WTC11 (cell line): Measurements from ENCODE around the gene KRTAP1-5. TPM values are rescaled to one million over a fixed set of nuclear protein-coding genes. Genes with fewer than 3 reads are reported as not detected.

ENCODE experiments used
- ATAC-seq: fragments of 200-7000 bp; cut with Tn5 transposase; 2 replicates; pipeline ENCODE4 v1.10.0; 2021; ENCODE audit warnings: mild to moderate bottlenecking, moderate library complexity
- CTCF ChIA-PET: fragments of 300-600 bp; sonication (Branson Sonifier 250); formaldehyde crosslinking; loops from one replicate; lab custom pipeline; 2021; ENCODE audit warnings: antibody characterized with exemption; lab: Charles Lee
- POLR2A ChIA-PET: fragments of 350-600 bp; sonication (Branson Sonifier 250); formaldehyde crosslinking; loops from one replicate; lab custom pipeline; 2021; ENCODE audit warnings: antibody characterized with exemption; lab: Charles Lee
- DNase-seq: peaks from one replicate; pipeline ENCODE4 v3.0.0; 2021; ENCODE audit warnings: low spot score
- H3K27ac Mint-ChIP-seq: 2 replicates; pipeline ENCODE4 v1.8.0; 2021; ENCODE audit warnings: mixed read lengths
- H3K27me3 Mint-ChIP-seq: 2 replicates; pipeline ENCODE4 v1.8.0; 2021; ENCODE audit warnings: low read depth, mild to moderate bottlenecking, moderate library complexity, mixed read lengths
- H3K36me3 Mint-ChIP-seq: 2 replicates; pipeline ENCODE4 v1.8.0; 2021; ENCODE audit warnings: mixed read lengths
- H3K4me1 Mint-ChIP-seq: 2 replicates; pipeline ENCODE4 v1.8.0; 2022; ENCODE audit warnings: mixed read lengths
- H3K4me3 Mint-ChIP-seq: 2 replicates; pipeline ENCODE4 v1.8.0; 2021; ENCODE audit warnings: mild to moderate bottlenecking, moderate library complexity, mixed read lengths
- H3K9me3 Mint-ChIP-seq: 2 replicates; pipeline ENCODE4 v1.8.0; 2021; ENCODE audit warnings: mixed read lengths
- ARID4B ChIP-seq: sonication (generic); formaldehyde crosslinking; IDR thresholded peaks from 2 replicates; pipeline ENCODE4 v1.8.0; 2023; ENCODE audit warnings: missing genetic modification reagents, mild to moderate bottlenecking, borderline replicate concordance
- CBFB ChIP-seq: sonication (generic); formaldehyde crosslinking; IDR thresholded peaks from 2 replicates; pipeline ENCODE4 v1.8.1; 2022; ENCODE audit warnings: mild to moderate bottlenecking, low read depth, missing genetic modification reagents
- CREB1 ChIP-seq: sonication (generic); formaldehyde crosslinking; IDR thresholded peaks from 2 replicates; pipeline ENCODE4 v1.8.0; 2023; ENCODE audit warnings: mild to moderate bottlenecking, missing genetic modification reagents
- CTCF ChIP-seq: fragments of 200-600 bp; IDR thresholded peaks from 2 replicates; pipeline ENCODE4 v1.8.0; 2022; ENCODE audit warnings: antibody characterized with exemption
- E2F4 ChIP-seq: sonication (generic); formaldehyde crosslinking; IDR thresholded peaks from 2 replicates; pipeline ENCODE4 v1.8.1; 2022; ENCODE audit warnings: low read depth, mild to moderate bottlenecking, moderate library complexity, missing genetic modification reagents, borderline replicate concordance
- FOXP1 ChIP-seq: sonication (generic); formaldehyde crosslinking; IDR thresholded peaks from 2 replicates; pipeline ENCODE4 v1.8.0; 2022; ENCODE audit warnings: missing genetic modification reagents, mild to moderate bottlenecking, moderate library complexity, borderline replicate concordance
- IRF1 ChIP-seq: sonication (generic); formaldehyde crosslinking; IDR thresholded peaks from 2 replicates; pipeline ENCODE4 v1.8.0; 2023; ENCODE audit warnings: missing genetic modification reagents
- JUN ChIP-seq: sonication (generic); formaldehyde crosslinking; IDR thresholded peaks from 2 replicates; pipeline ENCODE4 v1.8.0; 2023; ENCODE audit warnings: mild to moderate bottlenecking, missing genetic modification reagents
- MLX ChIP-seq: sonication (generic); formaldehyde crosslinking; IDR thresholded peaks from 2 replicates; pipeline ENCODE4 v1.8.1; 2023; ENCODE audit warnings: mild to moderate bottlenecking, missing genetic modification reagents, moderate library complexity
- NFATC4 ChIP-seq: fragments of 250-450 bp; sonication (Bioruptor Pico); IDR thresholded peaks from 2 replicates; pipeline ENCODE4 v1.9.0; 2021; ENCODE audit warnings: mild to moderate bottlenecking
- NR3C1 ChIP-seq: sonication (generic); formaldehyde crosslinking; conservative IDR thresholded peaks from 2 replicates; pipeline ENCODE4 v1.8.1; 2023; ENCODE audit warnings: low read depth, mild to moderate bottlenecking, missing genetic modification reagents
- PRRX2 ChIP-seq: fragments of 250-450 bp; sonication (Bioruptor Pico); IDR thresholded peaks from 2 replicates; pipeline ENCODE4 v1.8.0; 2021; ENCODE audit warnings: mild to moderate bottlenecking
- RELA ChIP-seq: sonication (generic); formaldehyde crosslinking; IDR thresholded peaks from 2 replicates; pipeline ENCODE4 v1.8.1; 2022; ENCODE audit warnings: missing genetic modification reagents, mild to moderate bottlenecking, borderline replicate concordance
- SMAD3 ChIP-seq: sonication (generic); formaldehyde crosslinking; IDR thresholded peaks from 2 replicates; pipeline ENCODE4 v1.8.0; 2022; ENCODE audit warnings: missing genetic modification reagents, mild to moderate bottlenecking, borderline replicate concordance
- TEAD1 ChIP-seq: sonication (generic); formaldehyde crosslinking; IDR thresholded peaks from 2 replicates; pipeline ENCODE4 v1.8.0; 2022; ENCODE audit warnings: mild to moderate bottlenecking, missing genetic modification reagents
- ZMAT4 ChIP-seq: fragments of 250-450 bp; sonication (Bioruptor Pico); IDR thresholded peaks from 2 replicates; pipeline ENCODE4 v1.9.0; 2021; ENCODE audit warnings: mild to moderate bottlenecking
- ZNF121 ChIP-seq: sonication (generic); formaldehyde crosslinking; IDR thresholded peaks from 2 replicates; pipeline ENCODE4 v1.8.0; 2023; ENCODE audit warnings: missing genetic modification reagents
- ZNF138 ChIP-seq: sonication (generic); formaldehyde crosslinking; conservative IDR thresholded peaks from 2 replicates; pipeline ENCODE4 v1.8.1; 2022; ENCODE audit warnings: mild to moderate bottlenecking, moderate library complexity, missing genetic modification reagents
- ZNF219 ChIP-seq: sonication (generic); formaldehyde crosslinking; IDR thresholded peaks from 2 replicates; pipeline ENCODE4 v1.8.0; 2023; ENCODE audit warnings: missing genetic modification reagents, mild to moderate bottlenecking, borderline replicate concordance
- ZNF396 ChIP-seq: fragments of 250-450 bp; sonication (Bioruptor Pico); IDR thresholded peaks from 2 replicates; pipeline ENCODE4 v1.8.0; 2021; ENCODE audit warnings: mild to moderate bottlenecking, moderate library complexity, borderline replicate concordance
- ZNF671 ChIP-seq: fragments of 250-450 bp; sonication (Bioruptor Pico); IDR thresholded peaks from 2 replicates; pipeline ENCODE4 v1.8.0; 2021; ENCODE audit warnings: mild to moderate bottlenecking
- total RNA-seq: library from RNA; stranded (reverse); gene quantifications from 3 replicates; pipeline ENCODE4 v1.2.3, GENCODE V29; 2021
- TF ChIP-seq, protein P1 (sequence below): sonication (generic); formaldehyde crosslinking; IDR thresholded peaks from 2 replicates; pipeline ENCODE4 v1.8.1; 2023; ENCODE audit warnings: mild to moderate bottlenecking, missing genetic modification reagents, borderline replicate concordance

KRTAP1-5 gene
- total RNA-seq, 1 experiment from 2014 or later: not detected

- TF ChIP-seq NR3C1: no peak
- TF ChIP-seq ZNF671 (CRISPR knock-in tag): no peak
- TF ChIP-seq TEAD1: no peak
- TF ChIP-seq FOXP1 (CRISPR knock-in tag): no peak
Observed at GRCh38 chr17:41010441-41010840, 16.6 kb downstream of the KRTAP1-5 start (continued).

DNA sequence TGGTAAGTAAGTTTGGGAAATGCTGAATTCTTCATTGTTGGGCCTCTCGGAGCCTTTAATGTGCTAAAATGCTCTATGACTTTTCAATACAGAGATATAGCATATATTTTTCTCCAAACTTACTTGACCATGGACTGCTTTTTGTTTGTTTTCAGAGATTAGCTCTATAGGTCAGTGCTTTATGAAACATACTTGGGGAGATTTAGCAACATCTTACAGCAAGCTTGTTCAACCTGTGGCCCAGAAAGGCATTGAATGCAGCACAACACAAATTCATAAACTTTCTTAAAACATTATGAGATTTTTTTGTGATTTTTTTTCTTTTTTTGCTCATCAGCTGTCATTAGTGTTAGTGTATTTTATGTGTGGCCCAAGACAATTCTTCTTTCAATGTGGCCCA, 17.1 kb downstream of the KRTAP1-5 start:
- CTCF ChIA-PET: no interaction called here
- no peaks in the 10 kb centered on the region for H3K27me3 Mint-ChIP-seq
- TF ChIP-seq CBFB (CRISPR knock-in tag): no peak
- no peak for TF ChIP-seq ZNF219 (CRISPR knock-in tag)
- TF ChIP-seq ARID4B (CRISPR knock-in tag): no peak
- no peak for TF ChIP-seq ZNF121 (CRISPR knock-in tag)
- no peak for TF ChIP-seq E2F4 (CRISPR knock-in tag)
- no peak for TF ChIP-seq ZMAT4 (CRISPR knock-in tag)
- TF ChIP-seq SMAD3 (CRISPR knock-in tag): no peak
- no peak for TF ChIP-seq IRF1
- TF ChIP-seq MLX: no peak
- no peak for TF ChIP-seq CTCF
- no peak for TF ChIP-seq CREB1
- no peak for TF ChIP-seq NFATC4 (CRISPR knock-in tag)
- TF ChIP-seq PRRX2 (CRISPR knock-in tag): no peak
- no peak for TF ChIP-seq RELA
- TF ChIP-seq, protein P1, sequence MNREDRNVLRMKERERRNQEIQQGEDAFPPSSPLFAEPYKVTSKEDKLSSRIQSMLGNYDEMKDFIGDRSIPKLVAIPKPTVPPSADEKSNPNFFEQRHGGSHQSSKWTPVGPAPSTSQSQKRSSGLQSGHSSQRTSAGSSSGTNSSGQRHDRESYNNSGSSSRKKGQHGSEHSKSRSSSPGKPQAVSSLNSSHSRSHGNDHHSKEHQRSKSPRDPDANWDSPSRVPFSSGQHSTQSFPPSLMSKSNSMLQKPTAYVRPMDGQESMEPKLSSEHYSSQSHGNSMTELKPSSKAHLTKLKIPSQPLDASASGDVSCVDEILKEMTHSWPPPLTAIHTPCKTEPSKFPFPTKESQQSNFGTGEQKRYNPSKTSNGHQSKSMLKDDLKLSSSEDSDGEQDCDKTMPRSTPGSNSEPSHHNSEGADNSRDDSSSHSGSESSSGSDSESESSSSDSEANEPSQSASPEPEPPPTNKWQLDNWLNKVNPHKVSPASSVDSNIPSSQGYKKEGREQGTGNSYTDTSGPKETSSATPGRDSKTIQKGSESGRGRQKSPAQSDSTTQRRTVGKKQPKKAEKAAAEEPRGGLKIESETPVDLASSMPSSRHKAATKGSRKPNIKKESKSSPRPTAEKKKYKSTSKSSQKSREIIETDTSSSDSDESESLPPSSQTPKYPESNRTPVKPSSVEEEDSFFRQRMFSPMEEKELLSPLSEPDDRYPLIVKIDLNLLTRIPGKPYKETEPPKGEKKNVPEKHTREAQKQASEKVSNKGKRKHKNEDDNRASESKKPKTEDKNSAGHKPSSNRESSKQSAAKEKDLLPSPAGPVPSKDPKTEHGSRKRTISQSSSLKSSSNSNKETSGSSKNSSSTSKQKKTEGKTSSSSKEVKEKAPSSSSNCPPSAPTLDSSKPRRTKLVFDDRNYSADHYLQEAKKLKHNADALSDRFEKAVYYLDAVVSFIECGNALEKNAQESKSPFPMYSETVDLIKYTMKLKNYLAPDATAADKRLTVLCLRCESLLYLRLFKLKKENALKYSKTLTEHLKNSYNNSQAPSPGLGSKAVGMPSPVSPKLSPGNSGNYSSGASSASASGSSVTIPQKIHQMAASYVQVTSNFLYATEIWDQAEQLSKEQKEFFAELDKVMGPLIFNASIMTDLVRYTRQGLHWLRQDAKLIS (CRISPR knock-in tag): no peak
- no peak for TF ChIP-seq JUN
- TF ChIP-seq ZNF396 (CRISPR knock-in tag): no peak
- TF ChIP-seq ZNF138 (CRISPR knock-in tag): no peak

More for the DNA sequence above, 17.1 kb downstream of the KRTAP1-5 start:
- POLR2A ChIA-PET: no interaction called here
- Mint-ChIP-seq H3K36me3 (no peaks in the 10 kb centered on the region), H3K4me1 (peaks cover 15% of the 10 kb centered on the region), H3K27ac (no peak overlapping the region), H3K4me3 (no peak overlapping the region), H3K9me3 (0 out of 2 replicates have a peak, but pooled peaks cover 7% of the 10 kb centered on the region)
- ATAC-seq: no peak
- no peak for DNase-seq
